ENCODE results near the gene DOCK11. TPM values are rescaled to one million over a fixed set of nuclear protein-coding genes. Genes with fewer than 3 reads are reported as not detected.
A peak's percentile ranks its signal among the peaks of the same experiment; 100 is the strongest.

DOCK11 gene
- total RNA-seq, 4 donors from 2014 or later: 30.0 to 50.7 (median 35.7) TPM

DNA sequence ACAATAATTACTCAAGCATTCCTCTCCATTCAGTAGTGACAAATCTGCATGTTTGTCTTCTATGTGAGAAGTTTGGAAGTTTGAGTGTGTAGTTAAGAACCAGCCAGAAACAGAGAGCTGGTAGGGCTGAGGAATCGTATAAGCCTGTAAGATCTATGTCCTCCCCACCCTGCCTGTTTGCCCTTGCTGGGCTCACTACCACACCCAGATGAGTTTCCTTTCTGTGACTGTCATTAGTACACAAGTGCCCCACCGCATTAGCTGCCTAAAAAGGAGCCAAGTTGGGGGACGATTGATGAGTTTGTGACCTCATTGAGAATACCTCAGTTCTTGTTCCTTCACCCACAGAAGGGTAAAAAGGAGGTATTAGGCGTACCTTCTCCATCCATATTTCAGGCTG lies 28.3 kb downstream of the DOCK11 start:
- Histone ChIP-seq H3K4me3 (no peak overlapping the region), H3K4me1 (peaks cover 0 to 31% (median 5%) of the 10 kb centered on the region in 4 donors), H3K27me3 (no peaks in the 10 kb centered on the region), H3K27ac (no peak overlapping the region), H3K9me3 (no peaks in the 10 kb centered on the region), H3K36me3 (no peaks in the 10 kb centered on the region)
- DNase-seq (ENCODE audit: low spot score in 2 of 2): no peak
- 78% methylated on average over 4 of the region's 4 CpGs for WGBS, 2 donors
- TF ChIP-seq POLR2A (IDR thresholded peaks at IDR 0.05) (no peak), EP300 (IDR thresholded peaks at IDR 0.05) (no peak)
- TF ChIP-seq, protein P1, sequence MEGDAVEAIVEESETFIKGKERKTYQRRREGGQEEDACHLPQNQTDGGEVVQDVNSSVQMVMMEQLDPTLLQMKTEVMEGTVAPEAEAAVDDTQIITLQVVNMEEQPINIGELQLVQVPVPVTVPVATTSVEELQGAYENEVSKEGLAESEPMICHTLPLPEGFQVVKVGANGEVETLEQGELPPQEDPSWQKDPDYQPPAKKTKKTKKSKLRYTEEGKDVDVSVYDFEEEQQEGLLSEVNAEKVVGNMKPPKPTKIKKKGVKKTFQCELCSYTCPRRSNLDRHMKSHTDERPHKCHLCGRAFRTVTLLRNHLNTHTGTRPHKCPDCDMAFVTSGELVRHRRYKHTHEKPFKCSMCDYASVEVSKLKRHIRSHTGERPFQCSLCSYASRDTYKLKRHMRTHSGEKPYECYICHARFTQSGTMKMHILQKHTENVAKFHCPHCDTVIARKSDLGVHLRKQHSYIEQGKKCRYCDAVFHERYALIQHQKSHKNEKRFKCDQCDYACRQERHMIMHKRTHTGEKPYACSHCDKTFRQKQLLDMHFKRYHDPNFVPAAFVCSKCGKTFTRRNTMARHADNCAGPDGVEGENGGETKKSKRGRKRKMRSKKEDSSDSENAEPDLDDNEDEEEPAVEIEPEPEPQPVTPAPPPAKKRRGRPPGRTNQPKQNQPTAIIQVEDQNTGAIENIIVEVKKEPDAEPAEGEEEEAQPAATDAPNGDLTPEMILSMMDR (IDR thresholded peaks at IDR 0.05): no peak

DNA sequence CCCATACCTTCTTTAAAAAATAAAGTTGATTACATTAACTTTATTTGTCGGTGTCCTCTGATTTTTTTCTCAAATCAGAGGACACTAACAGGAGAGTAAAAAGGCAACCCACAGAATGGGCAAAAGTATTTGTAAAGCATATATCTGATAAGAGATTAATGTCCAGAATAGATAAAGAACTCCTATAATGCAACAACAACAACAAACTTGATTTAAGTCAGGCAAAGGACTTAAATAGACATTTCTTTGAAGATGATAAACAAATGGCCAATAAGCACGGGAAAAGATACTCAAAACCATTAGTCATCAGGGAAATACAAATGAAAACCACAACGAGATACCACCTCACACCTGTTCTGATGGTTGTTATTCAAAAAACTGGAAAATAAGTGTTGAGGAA lies 28.7 kb downstream of the DOCK11 start:
- no peaks in the 10 kb centered on the region for H3K27me3 ChIP-seq
- TF ChIP-seq POLR2A (IDR thresholded peaks at IDR 0.05): no peak
- TF ChIP-seq EP300 (IDR thresholded peaks at IDR 0.05): no peak
- TF ChIP-seq, protein P1 (IDR thresholded peaks at IDR 0.05): no peak
- H3K4me3 ChIP-seq: no peak overlapping the region
- no peak overlapping the region for H3K27ac ChIP-seq
- H3K36me3 ChIP-seq: no peaks in the 10 kb centered on the region
- DNase-seq (ENCODE audit: low spot score in 2 of 2): no peak
- no peaks in the 10 kb centered on the region for H3K9me3 ChIP-seq
- peaks cover 0 to 29% (median 5%) of the 10 kb centered on the region in 4 donors for H3K4me1 ChIP-seq
- WGBS, 2 donors: 58 to 65% methylated on average over 3 of the region's 3 CpGs

DNA sequence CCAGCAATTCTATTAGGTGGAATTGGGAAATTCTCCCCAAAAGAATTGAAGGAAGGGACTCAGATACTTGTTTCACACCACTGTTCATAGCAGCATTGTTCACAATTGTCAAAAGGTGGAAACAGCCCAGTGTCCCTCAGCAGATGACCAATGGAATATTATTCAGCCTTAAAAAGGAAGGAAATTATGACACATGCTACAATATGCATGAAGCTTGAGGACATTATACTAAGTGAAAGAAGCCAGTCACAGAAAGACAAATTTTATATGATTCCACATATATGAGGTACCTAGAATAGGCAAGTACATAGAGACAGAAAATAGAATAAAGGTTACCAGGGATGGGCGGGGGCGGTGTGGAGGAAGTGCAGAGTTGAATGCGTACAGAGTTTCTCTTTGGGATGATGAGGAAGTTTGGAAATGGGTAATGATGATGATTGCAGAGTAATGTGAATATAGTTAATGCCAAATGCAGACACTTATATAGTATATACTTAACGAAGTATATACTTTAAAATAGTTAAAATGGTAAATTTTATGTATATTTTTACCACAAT lies 29.6 kb downstream of the DOCK11 start:
- WGBS, 2 donors: 68 to 78% methylated on average over 4 of the region's 4 CpGs
- TF ChIP-seq, protein P1 (IDR thresholded peaks at IDR 0.05): no peak
- TF ChIP-seq EP300 (IDR thresholded peaks at IDR 0.05): no peak
- no peak for TF ChIP-seq POLR2A (IDR thresholded peaks at IDR 0.05)
- peak overlapping the region in 1 of 4 donors; percentile 61 for H3K27ac ChIP-seq

DNA sequence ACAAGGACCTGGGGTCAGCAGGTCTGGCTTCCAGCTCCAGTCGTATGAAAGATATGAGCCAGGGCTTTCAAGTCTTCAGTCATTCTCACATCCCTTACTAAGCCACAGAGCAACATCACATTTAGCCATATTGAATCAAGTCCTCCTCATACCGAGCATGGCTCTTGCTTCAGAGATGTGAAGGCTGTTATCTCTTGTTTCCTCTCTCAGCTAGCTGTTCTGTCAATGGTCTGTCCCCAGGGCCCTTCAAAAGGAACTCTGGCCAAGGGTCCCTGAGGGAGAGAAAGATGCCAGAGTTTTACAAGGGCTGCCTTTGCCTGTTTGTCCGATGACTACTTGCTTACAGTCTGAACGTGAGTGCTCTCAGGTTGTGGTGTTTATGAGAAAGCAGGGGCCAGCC lies 30.5 kb downstream of the DOCK11 start:
- Histone ChIP-seq H3K27ac (peak overlapping the region in 3 of 4 donors; percentile 13 to 61 (median 46)), H3K4me1 (peaks cover 0 to 13% (median 0%) of the 10 kb centered on the region in 4 donors), H3K36me3 (no peaks in the 10 kb centered on the region), H3K4me3 (no peak overlapping the region), H3K9me3 (no peaks in the 10 kb centered on the region), H3K27me3 (no peaks in the 10 kb centered on the region)
- TF ChIP-seq POLR2A (IDR thresholded peaks at IDR 0.05) (no peak), EP300 (IDR thresholded peaks at IDR 0.05) (no peak)
- TF ChIP-seq, protein P1 (IDR thresholded peaks at IDR 0.05): no peak
- 23 to 46% methylated on average over 4 of the region's 4 CpGs for WGBS, 2 donors
- DNase-seq (ENCODE audit: low spot score in 2 of 2): no peak

More for the DNA sequence above, 29.6 kb downstream of the DOCK11 start:
- Histone ChIP-seq H3K4me1 (peaks cover 0 to 22% (median under 1%) of the 10 kb centered on the region in 4 donors), H3K36me3 (no peaks in the 10 kb centered on the region), H3K9me3 (no peaks in the 10 kb centered on the region), H3K4me3 (no peak overlapping the region), H3K27me3 (no peaks in the 10 kb centered on the region)
- DNase-seq (ENCODE audit: low spot score in 2 of 2): no peak

DNA sequence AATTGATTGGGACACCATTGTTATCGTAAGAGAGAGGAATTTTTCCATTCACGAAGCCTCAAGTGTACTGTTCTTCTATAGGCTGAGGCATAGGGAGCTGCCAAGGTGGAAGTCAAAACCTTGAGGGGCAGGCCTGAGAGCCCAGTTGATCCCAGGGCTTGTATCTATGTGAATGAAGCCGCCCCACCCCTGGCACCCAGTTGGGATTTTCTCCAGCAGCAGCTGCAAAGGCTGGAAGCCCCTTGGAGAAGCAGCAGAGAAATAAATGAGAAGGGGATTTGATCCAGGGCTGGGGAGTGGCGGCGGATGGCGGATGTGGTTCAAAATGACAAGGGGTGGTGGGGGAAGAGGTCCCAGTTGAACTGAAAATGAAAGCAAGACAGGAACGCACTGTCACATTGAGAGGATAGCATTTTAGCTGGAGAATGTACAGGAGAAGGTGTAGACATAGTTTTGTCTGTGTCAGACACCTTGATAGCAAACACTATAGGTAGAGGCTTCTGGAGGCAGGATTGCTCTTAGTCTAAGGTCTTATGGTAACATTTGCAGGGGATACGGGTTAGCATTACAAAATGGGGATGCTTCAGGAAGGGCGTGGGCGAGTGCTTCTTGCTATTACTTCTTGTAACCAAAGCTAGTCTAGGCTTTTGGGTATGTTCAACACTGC lies 32.6 kb downstream of the DOCK11 start:
- Histone ChIP-seq H3K27ac (peak overlapping the region in 2 of 4 donors; percentile 15 to 34), H3K36me3 (no peaks in the 10 kb centered on the region), H3K4me3 (no peak overlapping the region), H3K27me3 (no peaks in the 10 kb centered on the region), H3K9me3 (no peaks in the 10 kb centered on the region), H3K4me1 (peaks cover 0 to 7% (median 0%) of the 10 kb centered on the region in 4 donors)
- TF ChIP-seq, protein P1 (IDR thresholded peaks at IDR 0.05): no peak
- DNase-seq (ENCODE audit: low spot score in 2 of 2): no peak
- 74 to 80% methylated on average over 10 of the region's 10 CpGs for WGBS, 2 donors
